Measurements from ENCODE around the gene SLC22A16.

SLC22A16 gene

GRCh38 chr6:110476046-110476849 lies at the start of gene SLC22A16:
Gene SLC22A16, minus strand, starts transcription at chr6:110476613. Its CDS starts 39 bp downstream, at chr6:110476574.
- Histone ChIP-seq H3K36me3 (replicated peaks; ENCODE audit: low read depth, low read length) (no peaks in the 10 kb centered on the region), H3K4me2 (ENCODE audit: low read length) (no peak within 1 kb of the TSS), H3K79me2 (ENCODE audit: low read length) (no peaks in the 10 kb centered on the region), H3K4me1 (ENCODE audit: low read length) (no peaks in the 10 kb centered on the region), H3K4me3 (ENCODE audit: low read length) (no peak within 1 kb of the TSS), H4K20me1 (ENCODE audit: insufficient read depth, low read length) (no peaks in the 10 kb centered on the region), H2AFZ (ENCODE audit: low read depth, low read length) (no peak within 1 kb of the TSS), H3K9ac (ENCODE audit: low read length) (no peak within 1 kb of the TSS), H3K27me3 (ENCODE audit: low read depth, low read length) (no peaks in the 10 kb centered on the region), H3K27ac (ENCODE audit: low read length) (no peak within 1 kb of the TSS), H3K9me3 (ENCODE audit: insufficient read depth, low read length) (no peaks in the 10 kb centered on the region; the same call in 1 of the 2 replicates)
- TF ChIP-seq EZH2phosphoT487 (IDR thresholded peaks at IDR 0.05; ENCODE audit: low read depth) (no peak), CTCF (IDR thresholded peaks at IDR 0.05; ENCODE audit: low read depth, low read length) (no peak)

GRCh38 chr6:110525001-110525400 lies 48.6 kb upstream of the SLC22A16 start:
- H3K9me3 ChIP-seq (ENCODE audit: insufficient read depth, low read length), result no peaks in the 10 kb centered on the region
- TF ChIP-seq EZH2phosphoT487 (IDR thresholded peaks at IDR 0.05; ENCODE audit: low read depth) (no peak), CTCF (IDR thresholded peaks at IDR 0.05; ENCODE audit: low read depth, low read length) (no peak)

GRCh38 chr6:110524305-110524704 lies 47.9 kb upstream of the SLC22A16 start:
- Histone ChIP-seq H3K9me3 (ENCODE audit: insufficient read depth, low read length) (no peaks in the 10 kb centered on the region), H3K27ac (ENCODE audit: low read length) (no peak overlapping the region), H2AFZ (ENCODE audit: low read depth, low read length) (no peak overlapping the region), H3K4me3 (ENCODE audit: low read length) (no peak overlapping the region), H3K9ac (ENCODE audit: low read length) (no peak overlapping the region), H3K79me2 (ENCODE audit: low read length) (no peaks in the 10 kb centered on the region), H4K20me1 (ENCODE audit: insufficient read depth, low read length) (no peaks in the 10 kb centered on the region), H3K4me2 (ENCODE audit: low read length) (no peak overlapping the region), H3K36me3 (replicated peaks; ENCODE audit: low read depth, low read length) (no peaks in the 10 kb centered on the region), H3K4me1 (ENCODE audit: low read length) (no peaks in the 10 kb centered on the region), H3K27me3 (ENCODE audit: low read depth, low read length) (peaks cover 13% of the 10 kb centered on the region; the same call in 1 of the 2 replicates)
- TF ChIP-seq CTCF (IDR thresholded peaks at IDR 0.05; ENCODE audit: low read depth, low read length) (no peak), EZH2phosphoT487 (IDR thresholded peaks at IDR 0.05; ENCODE audit: low read depth) (no peak)

More at GRCh38 chr6:110525001-110525400, 48.6 kb upstream of the SLC22A16 start:
- no peak overlapping the region for H2AFZ ChIP-seq (ENCODE audit: low read depth, low read length)
- no peak overlapping the region for H3K9ac ChIP-seq (ENCODE audit: low read length)
- H3K4me2 ChIP-seq (ENCODE audit: low read length), result no peak overlapping the region
- H3K27ac ChIP-seq (ENCODE audit: low read length), result no peak overlapping the region
- H3K4me3 ChIP-seq (ENCODE audit: low read length), result no peak overlapping the region
- H3K27me3 ChIP-seq (ENCODE audit: low read depth, low read length), result 0 out of 2 replicates have a peak, but pooled peaks cover 6% of the 10 kb centered on the region
- H3K36me3 ChIP-seq (replicated peaks; ENCODE audit: low read depth, low read length), result no peaks in the 10 kb centered on the region
- no peaks in the 10 kb centered on the region for H4K20me1 ChIP-seq (ENCODE audit: insufficient read depth, low read length)
- no peaks in the 10 kb centered on the region for H3K79me2 ChIP-seq (ENCODE audit: low read length)
- no peaks in the 10 kb centered on the region for H3K4me1 ChIP-seq (ENCODE audit: low read length)

GRCh38 chr6:110523451-110524021 lies 47.1 kb upstream of the SLC22A16 start:
- Histone ChIP-seq H3K79me2 (ENCODE audit: low read length) (no peaks in the 10 kb centered on the region), H3K27ac (ENCODE audit: low read length) (no peak overlapping the region), H3K4me2 (ENCODE audit: low read length) (no peak overlapping the region), H3K9ac (ENCODE audit: low read length) (no peak overlapping the region), H3K9me3 (ENCODE audit: insufficient read depth, low read length) (no peaks in the 10 kb centered on the region), H3K4me3 (ENCODE audit: low read length) (no peak overlapping the region), H4K20me1 (ENCODE audit: insufficient read depth, low read length) (no peaks in the 10 kb centered on the region), H3K4me1 (ENCODE audit: low read length) (no peaks in the 10 kb centered on the region), H3K36me3 (replicated peaks; ENCODE audit: low read depth, low read length) (no peaks in the 10 kb centered on the region), H2AFZ (ENCODE audit: low read depth, low read length) (no peak overlapping the region), H3K27me3 (ENCODE audit: low read depth, low read length) (peaks cover 13% of the 10 kb centered on the region; the same call in 1 of the 2 replicates)
- TF ChIP-seq CTCF (IDR thresholded peaks at IDR 0.05; ENCODE audit: low read depth, low read length), result no peak
- TF ChIP-seq EZH2phosphoT487 (IDR thresholded peaks at IDR 0.05; ENCODE audit: low read depth), result no peak

Data from OCI-LY3 (cell line).